Cerebellar cortex (tissue), 1 donor: ENCODE results near the gene AFF4.
A peak's percentile ranks its signal among the peaks of the same experiment; 100 is the strongest.
"Not testable (repeated sequence)": the region's sequence is repeated elsewhere in the genome, so short reads cannot be mapped to it uniquely, and the experiment has no call there.

ENCODE experiments used
- DNase-seq: peaks from one replicate; pipeline ENCODE4 v3.0.0-alpha.2; 2015; ENCODE audit warnings: low spot score

AFF4 gene, protein sequence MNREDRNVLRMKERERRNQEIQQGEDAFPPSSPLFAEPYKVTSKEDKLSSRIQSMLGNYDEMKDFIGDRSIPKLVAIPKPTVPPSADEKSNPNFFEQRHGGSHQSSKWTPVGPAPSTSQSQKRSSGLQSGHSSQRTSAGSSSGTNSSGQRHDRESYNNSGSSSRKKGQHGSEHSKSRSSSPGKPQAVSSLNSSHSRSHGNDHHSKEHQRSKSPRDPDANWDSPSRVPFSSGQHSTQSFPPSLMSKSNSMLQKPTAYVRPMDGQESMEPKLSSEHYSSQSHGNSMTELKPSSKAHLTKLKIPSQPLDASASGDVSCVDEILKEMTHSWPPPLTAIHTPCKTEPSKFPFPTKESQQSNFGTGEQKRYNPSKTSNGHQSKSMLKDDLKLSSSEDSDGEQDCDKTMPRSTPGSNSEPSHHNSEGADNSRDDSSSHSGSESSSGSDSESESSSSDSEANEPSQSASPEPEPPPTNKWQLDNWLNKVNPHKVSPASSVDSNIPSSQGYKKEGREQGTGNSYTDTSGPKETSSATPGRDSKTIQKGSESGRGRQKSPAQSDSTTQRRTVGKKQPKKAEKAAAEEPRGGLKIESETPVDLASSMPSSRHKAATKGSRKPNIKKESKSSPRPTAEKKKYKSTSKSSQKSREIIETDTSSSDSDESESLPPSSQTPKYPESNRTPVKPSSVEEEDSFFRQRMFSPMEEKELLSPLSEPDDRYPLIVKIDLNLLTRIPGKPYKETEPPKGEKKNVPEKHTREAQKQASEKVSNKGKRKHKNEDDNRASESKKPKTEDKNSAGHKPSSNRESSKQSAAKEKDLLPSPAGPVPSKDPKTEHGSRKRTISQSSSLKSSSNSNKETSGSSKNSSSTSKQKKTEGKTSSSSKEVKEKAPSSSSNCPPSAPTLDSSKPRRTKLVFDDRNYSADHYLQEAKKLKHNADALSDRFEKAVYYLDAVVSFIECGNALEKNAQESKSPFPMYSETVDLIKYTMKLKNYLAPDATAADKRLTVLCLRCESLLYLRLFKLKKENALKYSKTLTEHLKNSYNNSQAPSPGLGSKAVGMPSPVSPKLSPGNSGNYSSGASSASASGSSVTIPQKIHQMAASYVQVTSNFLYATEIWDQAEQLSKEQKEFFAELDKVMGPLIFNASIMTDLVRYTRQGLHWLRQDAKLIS

GRCh38 chr5:132963171-132964104 is at the start of gene AFF4:
Gene AFF4, minus strand, starts transcription at chr5:132963634. Its CDS starts 26,445 bp downstream, at chr5:132937189.
- peak; percentile 92 for DNase-seq

- not testable (repeated sequence) for DNase-seq
Measured at GRCh38 chr5:133008455-133008854, 45.0 kb upstream of the AFF4 start.

GRCh38 chr5:133006653-133007052 is 43.2 kb upstream of the AFF4 start:
- DNase-seq, result no peak

DNA sequence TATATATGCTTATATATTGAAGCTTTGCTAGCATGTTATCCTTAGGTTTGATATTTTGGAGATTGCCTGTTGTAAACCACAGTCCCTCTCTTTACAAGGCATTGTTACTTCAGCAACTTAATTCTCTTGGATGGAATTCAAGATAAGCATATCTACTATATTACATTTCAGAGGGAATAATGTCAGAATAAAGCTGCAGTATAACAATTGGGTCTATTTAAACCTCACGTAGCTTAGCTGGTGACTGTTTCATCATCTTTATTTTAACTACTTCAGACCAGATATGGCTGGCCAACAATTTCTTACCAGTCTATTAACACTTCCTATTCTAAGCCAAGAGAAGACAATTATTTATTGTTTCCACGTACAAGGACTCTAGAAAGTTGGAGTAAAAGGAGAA is 35.8 kb upstream of the AFF4 start:
- DNase-seq, result no peak

DNA sequence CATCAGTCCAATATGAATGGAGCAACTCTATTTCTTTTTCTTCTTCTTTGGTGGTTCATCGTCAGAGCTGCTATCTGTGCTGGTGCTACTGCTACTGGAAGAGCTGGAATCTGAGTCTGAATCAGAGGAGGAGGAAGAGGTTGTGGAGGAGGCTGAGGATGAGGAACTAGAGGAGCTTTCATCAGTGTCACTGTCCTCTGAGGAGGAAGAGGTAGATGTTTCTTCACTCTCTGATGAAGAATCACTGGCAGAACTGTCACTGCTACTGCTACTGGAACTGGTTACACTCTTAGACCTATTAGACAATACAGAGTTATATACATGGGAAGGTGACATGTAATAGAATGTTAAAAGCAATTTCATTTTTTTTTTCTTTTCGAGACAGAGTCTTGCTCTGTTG is 35.1 kb upstream of the AFF4 start:
- no peak for DNase-seq

- no peak for DNase-seq
Measured at GRCh38 chr5:132996307-132996706, 32.9 kb upstream of the AFF4 start.

- no peak for DNase-seq
Measured at GRCh38 chr5:132987531-132988408, 24.3 kb upstream of the AFF4 start.

DNA sequence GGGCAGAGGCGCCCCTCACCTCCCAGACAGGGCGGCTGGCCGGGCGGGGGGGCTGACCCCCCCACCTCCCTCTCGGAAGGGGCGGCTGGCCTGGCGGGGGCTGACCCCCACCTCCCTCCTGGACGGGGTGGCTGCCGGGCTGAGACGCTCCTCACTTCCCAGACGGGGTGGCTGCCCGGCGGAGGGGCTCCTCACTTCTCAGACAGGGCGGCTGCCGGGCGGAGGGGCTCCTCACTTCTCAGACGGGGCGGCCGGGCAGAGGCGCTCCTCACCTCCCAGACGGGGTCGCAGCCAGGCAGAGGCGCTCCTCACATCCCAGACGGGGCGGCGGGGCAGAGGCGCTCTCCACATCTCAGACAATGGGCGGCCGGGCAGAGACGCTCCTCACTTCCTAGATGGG is 19.5 kb upstream of the AFF4 start:
- not testable (repeated sequence) for DNase-seq

DNA sequence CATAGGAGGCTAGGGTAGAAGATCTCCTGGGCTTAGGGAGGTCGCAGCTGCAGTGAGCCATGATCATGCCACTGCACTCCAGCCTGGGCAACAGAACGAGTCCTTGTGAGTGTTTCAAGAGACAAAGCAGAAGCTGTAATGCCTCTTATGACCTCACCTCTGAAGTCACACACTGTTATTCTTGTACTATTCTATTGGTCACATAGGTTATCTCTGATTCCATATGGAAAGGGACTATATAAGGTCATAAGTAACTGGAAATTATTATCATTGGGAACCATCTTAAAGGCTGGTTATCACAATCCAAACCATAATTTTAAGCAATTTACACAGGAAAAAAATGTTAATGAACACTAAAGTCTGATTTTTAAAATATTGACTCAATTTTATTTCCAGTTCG is 17.9 kb upstream of the AFF4 start:
- DNase-seq, result no peak

DNA sequence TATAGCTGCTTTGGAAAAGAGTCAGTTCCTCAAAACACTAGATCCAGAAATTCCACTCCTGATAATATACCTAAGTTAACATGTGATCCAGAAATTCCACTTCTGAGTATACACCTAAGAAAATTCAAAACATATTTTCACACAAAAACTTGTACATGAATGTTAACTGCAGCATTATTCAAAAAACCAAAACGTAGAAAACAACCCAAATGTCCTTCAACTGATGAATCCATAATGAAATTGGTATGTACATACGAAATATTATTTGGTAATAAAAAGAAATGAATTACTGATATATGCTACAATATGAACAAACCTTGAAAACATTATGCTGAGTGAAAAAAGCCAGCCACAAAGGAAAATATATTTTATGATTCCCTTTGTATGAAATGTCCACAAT is 16.5 kb upstream of the AFF4 start:
- DNase-seq, result no peak

DNA sequence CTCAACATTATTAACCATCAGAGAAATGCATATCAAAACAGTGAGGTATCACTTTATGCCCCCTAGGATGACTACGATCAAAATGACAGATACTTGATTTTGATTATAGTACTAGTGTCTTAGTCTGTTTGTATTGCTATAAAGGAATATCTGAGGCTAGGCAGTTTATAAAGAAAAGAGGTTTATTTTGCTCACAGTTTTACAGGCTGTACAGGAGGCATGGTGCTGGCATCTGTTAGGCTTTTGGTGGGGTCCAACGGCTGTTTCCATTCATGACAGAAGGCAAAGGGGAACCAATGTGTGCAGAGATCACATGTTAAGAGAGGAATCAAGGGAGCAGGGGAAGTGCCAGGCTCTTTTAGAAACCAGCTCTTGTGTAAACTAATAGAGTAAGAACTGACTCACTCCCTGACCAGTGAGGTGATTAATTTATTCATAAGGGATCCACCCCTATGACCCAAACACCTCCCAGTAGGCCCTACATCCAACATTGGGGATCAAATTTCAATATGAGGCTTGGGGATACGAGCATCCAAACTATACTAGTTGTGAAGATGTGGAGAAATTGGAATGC is 16.0 kb upstream of the AFF4 start:
- DNase-seq, result no peak

DNA sequence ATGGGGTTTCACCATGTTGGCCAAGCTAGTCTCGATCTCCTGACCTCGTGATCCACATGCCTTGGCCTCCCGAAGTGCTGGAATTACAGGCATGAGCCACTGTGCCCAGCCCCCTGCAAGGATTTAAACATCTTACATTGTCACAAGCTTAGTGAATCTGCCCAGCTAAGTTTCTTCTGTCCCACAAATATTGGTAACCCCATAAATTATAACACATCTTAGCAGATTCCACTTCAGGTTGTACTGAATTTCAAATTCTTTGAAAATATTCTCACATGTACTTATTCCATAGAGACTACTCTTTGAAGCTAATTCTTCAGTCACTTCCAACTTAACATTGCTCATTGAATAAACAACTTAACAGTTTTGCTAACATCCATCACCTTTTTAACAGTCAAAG is 13.4 kb upstream of the AFF4 start:
- DNase-seq, result no peak

DNA sequence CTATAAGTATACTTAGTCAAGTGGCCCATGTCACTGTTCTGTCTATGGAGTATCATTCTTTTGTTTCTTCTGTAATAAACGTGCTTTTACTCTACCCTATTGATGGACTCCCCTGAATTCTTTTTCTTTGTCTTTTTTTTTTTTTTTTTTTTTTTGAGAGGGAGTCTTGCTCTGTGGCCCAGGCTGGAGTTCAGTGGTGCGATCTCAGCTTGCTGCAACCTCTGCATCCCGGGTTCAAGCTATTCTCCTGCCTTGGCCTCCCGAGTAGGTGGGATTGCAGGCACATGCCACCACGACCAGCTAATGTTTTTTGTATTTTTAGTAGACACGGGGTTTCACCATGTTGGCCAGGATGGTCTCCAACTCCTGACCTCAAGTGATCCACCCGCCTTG is 9.0 kb upstream of the AFF4 start:
- DNase-seq, result not testable (repeated sequence)

GRCh38 chr5:132971483-132972435 is 8.3 kb upstream of the AFF4 start:
- no peak for DNase-seq

DNA sequence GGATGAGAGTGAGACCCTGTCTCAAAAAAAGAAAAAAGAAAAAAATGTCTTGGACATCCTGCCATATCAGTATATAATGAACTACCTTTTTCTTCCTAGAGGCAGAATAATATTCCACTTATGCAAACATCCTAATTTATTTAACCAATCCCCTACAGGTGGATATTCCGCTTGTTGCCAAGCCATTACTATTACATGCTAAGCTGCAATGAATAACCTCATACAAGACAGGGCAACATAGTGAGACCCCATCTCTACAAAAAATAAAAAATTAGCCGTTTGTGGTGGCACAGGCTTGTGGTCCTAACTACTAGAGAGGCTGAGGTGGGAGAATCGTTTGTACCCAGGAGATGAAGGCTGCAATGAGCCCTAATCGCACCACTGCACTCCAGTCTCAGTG is 1.7 kb upstream of the AFF4 start:
- DNase-seq, result no peak

DNA sequence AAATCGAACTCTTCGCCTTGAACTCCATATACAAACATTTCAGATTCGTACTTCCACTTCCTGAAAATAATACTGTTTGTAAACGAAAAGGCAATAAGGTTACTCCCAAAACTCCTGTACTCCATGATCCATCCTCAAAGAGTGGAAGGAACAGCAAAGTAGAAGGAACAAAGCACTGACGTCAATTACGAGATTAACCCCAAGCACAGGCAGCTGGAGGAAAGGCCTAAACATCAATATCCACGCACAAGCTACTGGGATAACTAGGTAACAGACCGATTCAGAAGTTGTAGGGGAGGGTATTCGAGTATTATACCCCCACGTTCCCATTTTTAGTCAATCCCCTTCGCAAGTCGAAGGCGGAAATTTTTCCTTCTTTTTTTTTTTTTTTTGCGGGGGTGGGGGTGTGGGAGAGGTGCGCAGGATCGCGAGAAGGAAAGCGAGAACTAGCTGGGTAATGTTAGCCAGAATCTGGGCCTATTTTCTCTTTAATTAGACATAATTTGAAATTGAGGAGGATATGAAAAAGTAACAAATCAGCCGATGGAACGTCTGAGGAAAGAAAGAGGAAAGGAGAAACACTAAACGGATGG is 909 bp downstream of the AFF4 start:
- peak; percentile 42 for DNase-seq

DNA sequence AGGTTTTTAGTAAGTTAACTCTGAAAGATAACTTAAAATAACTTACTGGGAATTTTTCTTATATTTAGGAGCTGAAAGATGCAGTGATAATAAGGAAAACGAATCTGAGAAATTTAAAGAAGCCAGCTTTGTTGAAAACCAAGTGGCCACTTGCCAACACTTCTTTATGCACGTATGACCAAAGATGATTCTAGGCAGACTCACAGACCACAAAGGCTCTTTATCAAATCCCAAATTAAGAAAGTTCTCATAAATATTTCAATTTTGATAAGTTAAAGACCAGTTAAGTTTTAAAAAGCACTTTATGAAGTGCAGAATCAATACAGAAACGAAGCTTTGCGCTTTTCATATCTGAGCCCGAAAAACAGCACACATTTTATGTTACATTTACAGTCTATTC is 1.5 kb downstream of the AFF4 start:
- no peak for DNase-seq

DNA sequence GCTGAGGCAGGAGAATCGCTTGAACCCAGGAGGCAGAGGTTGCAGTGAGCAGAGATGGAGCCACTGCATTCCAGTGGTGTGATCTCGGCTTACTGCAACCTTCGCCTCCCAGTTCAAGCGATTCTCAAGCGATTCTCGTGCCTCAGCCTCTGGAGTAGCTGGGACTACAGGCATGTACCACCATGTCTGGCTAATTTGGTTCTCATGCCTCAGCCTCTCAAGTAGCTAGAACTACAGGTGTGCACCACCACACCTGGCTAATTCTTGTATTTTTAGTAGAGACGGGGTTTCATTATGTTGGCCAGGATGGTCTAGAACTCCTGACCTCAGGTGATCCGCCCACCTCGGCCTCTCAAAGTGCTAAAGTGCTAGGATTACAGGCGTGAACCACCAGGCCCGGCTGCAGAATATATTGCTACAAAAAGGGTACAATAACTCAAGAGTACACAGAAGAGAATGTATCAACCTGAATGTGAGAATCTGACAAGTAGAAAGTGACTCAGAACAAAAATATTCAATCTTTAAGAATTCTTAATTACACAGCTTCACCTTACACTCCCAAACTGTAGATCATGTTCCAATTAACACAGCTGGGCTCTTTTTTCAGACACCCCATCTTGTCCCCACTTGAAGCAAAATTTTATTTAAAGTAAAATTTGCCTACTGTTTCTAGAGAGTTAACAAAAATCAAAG is 2.2 kb downstream of the AFF4 start:
- DNase-seq, result not testable (repeated sequence)
